Measurements from ENCODE around the gene SCLT1. TPM values are rescaled to one million over a fixed set of nuclear protein-coding genes. Genes with fewer than 3 reads are reported as not detected.

SCLT1 gene
- total and polyA plus RNA-seq, 2 of the 13 experiments (the other 11 are each of a cell fraction or from before 2014, with no cell fraction given): 1.5 to 8.7 TPM

GRCh38 chr4:129093191-129093920, at the start of gene SCLT1 (continued):
- TF ChIP-seq GLMP (CRISPR knock-in tag; IDR thresholded peaks at IDR 0.05; ENCODE audit: borderline replicate concordance): no peak
- TF ChIP-seq, protein P1, sequence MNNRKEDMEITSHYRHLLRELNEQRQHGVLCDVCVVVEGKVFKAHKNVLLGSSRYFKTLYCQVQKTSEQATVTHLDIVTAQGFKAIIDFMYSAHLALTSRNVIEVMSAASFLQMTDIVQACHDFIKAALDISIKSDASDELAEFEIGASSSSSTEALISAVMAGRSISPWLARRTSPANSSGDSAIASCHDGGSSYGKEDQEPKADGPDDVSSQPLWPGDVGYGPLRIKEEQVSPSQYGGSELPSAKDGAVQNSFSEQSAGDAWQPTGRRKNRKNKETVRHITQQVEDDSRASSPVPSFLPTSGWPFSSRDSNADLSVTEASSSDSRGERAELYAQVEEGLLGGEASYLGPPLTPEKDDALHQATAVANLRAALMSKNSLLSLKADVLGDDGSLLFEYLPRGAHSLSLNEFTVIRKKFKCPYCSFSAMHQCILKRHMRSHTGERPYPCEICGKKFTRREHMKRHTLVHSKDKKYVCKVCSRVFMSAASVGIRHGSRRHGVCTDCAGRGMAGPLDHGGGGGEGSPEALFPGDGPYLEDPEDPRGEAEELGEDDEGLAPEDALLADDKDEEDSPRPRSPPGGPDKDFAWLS (CRISPR knock-in tag; IDR thresholded peaks at IDR 0.05; ENCODE audit: borderline replicate concordance): no peak
- TF ChIP-seq ZNF34 (CRISPR knock-in tag; IDR thresholded peaks at IDR 0.05; ENCODE audit: borderline replicate concordance): peak; percentile 63; the same call in 1 of the 2 replicates
- TF ChIP-seq ATF7 (IDR thresholded peaks at IDR 0.05): peak; percentile 86
- TF ChIP-seq ATF7 (CRISPR knock-in tag; IDR thresholded peaks at IDR 0.05): peak; percentile 89
- TF ChIP-seq, protein P2, sequence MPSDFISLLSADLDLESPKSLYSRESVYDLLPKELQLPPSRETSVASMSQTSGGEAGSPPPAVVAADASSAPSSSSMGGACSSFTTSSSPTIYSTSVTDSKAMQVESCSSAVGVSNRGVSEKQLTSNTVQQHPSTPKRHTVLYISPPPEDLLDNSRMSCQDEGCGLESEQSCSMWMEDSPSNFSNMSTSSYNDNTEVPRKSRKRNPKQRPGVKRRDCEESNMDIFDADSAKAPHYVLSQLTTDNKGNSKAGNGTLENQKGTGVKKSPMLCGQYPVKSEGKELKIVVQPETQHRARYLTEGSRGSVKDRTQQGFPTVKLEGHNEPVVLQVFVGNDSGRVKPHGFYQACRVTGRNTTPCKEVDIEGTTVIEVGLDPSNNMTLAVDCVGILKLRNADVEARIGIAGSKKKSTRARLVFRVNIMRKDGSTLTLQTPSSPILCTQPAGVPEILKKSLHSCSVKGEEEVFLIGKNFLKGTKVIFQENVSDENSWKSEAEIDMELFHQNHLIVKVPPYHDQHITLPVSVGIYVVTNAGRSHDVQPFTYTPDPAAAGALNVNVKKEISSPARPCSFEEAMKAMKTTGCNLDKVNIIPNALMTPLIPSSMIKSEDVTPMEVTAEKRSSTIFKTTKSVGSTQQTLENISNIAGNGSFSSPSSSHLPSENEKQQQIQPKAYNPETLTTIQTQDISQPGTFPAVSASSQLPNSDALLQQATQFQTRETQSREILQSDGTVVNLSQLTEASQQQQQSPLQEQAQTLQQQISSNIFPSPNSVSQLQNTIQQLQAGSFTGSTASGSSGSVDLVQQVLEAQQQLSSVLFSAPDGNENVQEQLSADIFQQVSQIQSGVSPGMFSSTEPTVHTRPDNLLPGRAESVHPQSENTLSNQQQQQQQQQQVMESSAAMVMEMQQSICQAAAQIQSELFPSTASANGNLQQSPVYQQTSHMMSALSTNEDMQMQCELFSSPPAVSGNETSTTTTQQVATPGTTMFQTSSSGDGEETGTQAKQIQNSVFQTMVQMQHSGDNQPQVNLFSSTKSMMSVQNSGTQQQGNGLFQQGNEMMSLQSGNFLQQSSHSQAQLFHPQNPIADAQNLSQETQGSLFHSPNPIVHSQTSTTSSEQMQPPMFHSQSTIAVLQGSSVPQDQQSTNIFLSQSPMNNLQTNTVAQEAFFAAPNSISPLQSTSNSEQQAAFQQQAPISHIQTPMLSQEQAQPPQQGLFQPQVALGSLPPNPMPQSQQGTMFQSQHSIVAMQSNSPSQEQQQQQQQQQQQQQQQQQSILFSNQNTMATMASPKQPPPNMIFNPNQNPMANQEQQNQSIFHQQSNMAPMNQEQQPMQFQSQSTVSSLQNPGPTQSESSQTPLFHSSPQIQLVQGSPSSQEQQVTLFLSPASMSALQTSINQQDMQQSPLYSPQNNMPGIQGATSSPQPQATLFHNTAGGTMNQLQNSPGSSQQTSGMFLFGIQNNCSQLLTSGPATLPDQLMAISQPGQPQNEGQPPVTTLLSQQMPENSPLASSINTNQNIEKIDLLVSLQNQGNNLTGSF (CRISPR knock-in tag; IDR thresholded peaks at IDR 0.05): no peak
- TF ChIP-seq CREBL2 (CRISPR knock-in tag; IDR thresholded peaks at IDR 0.05; ENCODE audit: borderline replicate concordance): no peak
- TF ChIP-seq PAF1 (CRISPR knock-in tag; IDR thresholded peaks at IDR 0.05): no peak
- no peak for TF ChIP-seq IKZF4 (CRISPR knock-in tag; IDR thresholded peaks at IDR 0.05; ENCODE audit: borderline replicate concordance, low read depth, not compliant biosample characterization)
- TF ChIP-seq IRF2 (CRISPR knock-in tag; IDR thresholded peaks at IDR 0.05): peak; percentile 66
- no peak for TF ChIP-seq ZKSCAN8 (CRISPR knock-in tag; IDR thresholded peaks at IDR 0.05; ENCODE audit: borderline replicate concordance)
- TF ChIP-seq ZNF230 (CRISPR knock-in tag; IDR thresholded peaks at IDR 0.05): peak; percentile 88; the same call in 1 of the 2 replicates
- TF ChIP-seq ZNF10 (CRISPR knock-in tag; IDR thresholded peaks at IDR 0.05; ENCODE audit: borderline replicate concordance, low read depth): no peak
- 0 out of 2 replicates have a peak, but pooled peaks have one; percentile 17 for TF ChIP-seq ESRRA (CRISPR knock-in tag; IDR thresholded peaks at IDR 0.05; ENCODE audit: low read depth)
- TF ChIP-seq, protein P3, sequence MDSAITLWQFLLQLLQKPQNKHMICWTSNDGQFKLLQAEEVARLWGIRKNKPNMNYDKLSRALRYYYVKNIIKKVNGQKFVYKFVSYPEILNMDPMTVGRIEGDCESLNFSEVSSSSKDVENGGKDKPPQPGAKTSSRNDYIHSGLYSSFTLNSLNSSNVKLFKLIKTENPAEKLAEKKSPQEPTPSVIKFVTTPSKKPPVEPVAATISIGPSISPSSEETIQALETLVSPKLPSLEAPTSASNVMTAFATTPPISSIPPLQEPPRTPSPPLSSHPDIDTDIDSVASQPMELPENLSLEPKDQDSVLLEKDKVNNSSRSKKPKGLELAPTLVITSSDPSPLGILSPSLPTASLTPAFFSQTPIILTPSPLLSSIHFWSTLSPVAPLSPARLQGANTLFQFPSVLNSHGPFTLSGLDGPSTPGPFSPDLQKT (CRISPR knock-in tag; IDR thresholded peaks at IDR 0.05; ENCODE audit: borderline replicate concordance): no peak
- TF ChIP-seq RFX3 (CRISPR knock-in tag; IDR thresholded peaks at IDR 0.05): peak; percentile 50; the same call in 1 of the 2 replicates
- TF ChIP-seq KDM4B (CRISPR knock-in tag; IDR thresholded peaks at IDR 0.05): no peak
- peak; percentile 58; the same call in 1 of the 2 replicates for TF ChIP-seq ZNF543 (CRISPR knock-in tag; IDR thresholded peaks at IDR 0.05)
- no peak for TF ChIP-seq TCF12 (IDR thresholded peaks at IDR 0.05)
- peak; percentile 52; the same call in 1 of the 2 replicates for TF ChIP-seq TCF12 (CRISPR knock-in tag; IDR thresholded peaks at IDR 0.05)

Measured in HepG2 (cell line).